GM12878 (cell line): ENCODE measurements around the gene EIF3B. TPM values are rescaled to one million over a fixed set of nuclear protein-coding genes. Genes with fewer than 3 reads are reported as not detected.

Experiments used
- ATAC-seq: fragments of 200-7000 bp; cut with Tn5 transposase; 3 replicates; pipeline ENCODE4 v1.9.1; 2020; ENCODE audit warnings: mild to moderate bottlenecking, moderate library complexity
- BruUV-seq: library from RNA; stranded (reverse); fragments of 400-500 nt; replicated peaks from 2 replicates; lab custom pipeline; 2021; lab: Mats Ljungman, UMichigan
- CTCF ChIA-PET: fragments of 300-600 bp; sonication (Branson Sonifier 250); formaldehyde crosslinking; extraction: SDS; loops from one replicate; lab custom pipeline; 2021; ENCODE audit warnings: inconsistent platforms; lab: Yijun Ruan, JAX
- POLR2A ChIA-PET: fragments of 350-600 bp; formaldehyde crosslinking; extraction: SDS; loops from one replicate; lab custom pipeline; 2021; ENCODE audit warnings: inconsistent platforms; lab: Charles Lee
- RAD21 ChIA-PET: fragments of 300-600 bp; sonication (Branson Sonifier 250); formaldehyde crosslinking; loops from one replicate; lab custom pipeline; 2023; ENCODE audit warnings: antibody characterized with exemption; ENCODE audit not compliant: unreplicated experiment; lab: Charles Lee
- SMC1A ChIA-PET: fragments of 300-600 bp; sonication (Branson Sonifier 250); formaldehyde crosslinking; loops from one replicate; lab custom pipeline; 2023; ENCODE audit not compliant: unreplicated experiment, uncharacterized antibody; lab: Charles Lee
- DNase-seq: peaks from one replicate; pipeline ENCODE4 v3.0.0-alpha.2; 2011; ENCODE audit warnings: low read depth, low spot score
- FAIRE-seq: peaks from 3 replicates; lab custom pipeline; 2011; peaks lifted over from hg19 to GRCh38; lab: Jason Lieb, UNC
- H2AFZ ChIP-seq: 2 replicates; pipeline ENCODE4 v1.6.0; 2011; ENCODE audit warnings: low read depth, low read length, control low read depth; ENCODE audit not compliant: control insufficient read depth
- H3K27ac ChIP-seq: 2 replicates; pipeline ENCODE4 v1.5.1; 2011; ENCODE audit warnings: control low read depth; ENCODE audit not compliant: control insufficient read depth, insufficient read depth
- H3K27me3 ChIP-seq, 2 experiments: replicated peaks in 1 of 2; 2 replicates each; pipeline versions ENCODE4 v1.6.0 to v1.6.1; 2011; ENCODE audit warnings: low read length in 1 of 2; ENCODE audit not compliant: control insufficient read depth in 2 of 2, insufficient read depth in 2 of 2
- H3K36me3 ChIP-seq, 2 experiments: 2 replicates each; pipeline ENCODE4 v1.5.1; 2011; ENCODE audit warnings: low read length in 1 of 2; ENCODE audit not compliant: control insufficient read depth in 2 of 2, insufficient read depth in 2 of 2
- H3K4me1 ChIP-seq: 2 replicates; pipeline ENCODE4 v1.6.1; 2011; ENCODE audit warnings: mild to moderate bottlenecking, low read length, moderate library complexity, mixed read lengths; ENCODE audit not compliant: control insufficient read depth, insufficient read depth
- H3K4me2 ChIP-seq: 2 replicates; pipeline ENCODE4 v1.6.0; 2011; ENCODE audit warnings: control low read depth; ENCODE audit not compliant: control insufficient read depth, insufficient read depth
- H3K4me3 ChIP-seq: fragments of 200-600 bp; sonication (generic); 2 replicates; pipeline ENCODE4 v1.5.1; 2016
- H3K79me2 ChIP-seq: 2 replicates; pipeline ENCODE4 v1.6.0; 2011; ENCODE audit warnings: low read length; ENCODE audit not compliant: control insufficient read depth, insufficient read depth
- H3K9ac ChIP-seq: 2 replicates; pipeline ENCODE4 v1.8.0; 2011; ENCODE audit warnings: low read length, control low read depth, mixed read lengths; ENCODE audit not compliant: control insufficient read depth, insufficient read depth
- H3K9me3 ChIP-seq: replicated peaks from 3 replicates; pipeline ENCODE4 v1.5.1; 2011; ENCODE audit warnings: mild to moderate bottlenecking, low read length; ENCODE audit not compliant: control insufficient read depth, insufficient read depth
- H4K20me1 ChIP-seq: 2 replicates; pipeline ENCODE4 v1.6.0; 2011; ENCODE audit not compliant: control insufficient read depth, insufficient read depth
- ATF3 ChIP-seq: IDR thresholded peaks from 2 replicates; pipeline ENCODE4 v1.6.1; 2011; ENCODE audit warnings: low read depth, mild to moderate bottlenecking, low read length, moderate library complexity, borderline replicate concordance; ENCODE audit errors: extremely low read depth
- CBFB ChIP-seq: IDR thresholded peaks from 2 replicates; pipeline ENCODE4 v1.6.1; 2016; ENCODE audit warnings: antibody characterized with exemption, low read depth
- FOXK2 ChIP-seq: fragments of 450-650 bp; IDR thresholded peaks from 2 replicates; pipeline ENCODE4 v1.6.1; 2017; ENCODE audit warnings: mild to moderate bottlenecking, moderate library complexity
- GATAD2B ChIP-seq: fragments of 450-650 bp; conservative IDR thresholded peaks from 2 replicates; pipeline ENCODE4 v1.6.1; 2017; ENCODE audit warnings: low read depth, mild to moderate bottlenecking, moderate library complexity
- HCFC1 ChIP-seq: fragments of 150-350 bp; IDR thresholded peaks from 2 replicates; pipeline ENCODE4 v1.6.1; 2014; ENCODE audit warnings: low read length
- IRF4 ChIP-seq: IDR thresholded peaks from 2 replicates; pipeline ENCODE4 v1.6.1; 2011; ENCODE audit warnings: low read depth, low read length
- LARP7 ChIP-seq: fragments of 450-650 bp; IDR thresholded peaks from 2 replicates; pipeline ENCODE4 v1.6.1; 2017; ENCODE audit warnings: mild to moderate bottlenecking
- NR2C1 ChIP-seq: fragments of 450-650 bp; IDR thresholded peaks from 2 replicates; pipeline ENCODE4 v1.6.1; 2017; ENCODE audit warnings: antibody characterized with exemption, mild to moderate bottlenecking, moderate library complexity
- PAX5 ChIP-seq: IDR thresholded peaks from 2 replicates; pipeline ENCODE4 v1.6.1; 2011; ENCODE audit warnings: low read depth, low read length, borderline replicate concordance
- PML ChIP-seq: IDR thresholded peaks from 2 replicates; pipeline ENCODE4 v1.6.1; 2012; ENCODE audit warnings: low read length, inconsistent platforms
- POLR2A ChIP-seq: IDR thresholded peaks from 2 replicates; pipeline ENCODE4 v1.6.1; 2011; ENCODE audit warnings: low read depth, mild to moderate bottlenecking, low read length
- TAF1 ChIP-seq: IDR thresholded peaks from 2 replicates; pipeline ENCODE4 v1.6.1; 2011; ENCODE audit warnings: mild to moderate bottlenecking, low read depth, low read length, borderline replicate concordance
- TCF12 ChIP-seq: IDR thresholded peaks from 2 replicates; pipeline ENCODE4 v1.6.1; 2011; ENCODE audit warnings: low read depth, mild to moderate bottlenecking, low read length
- TCF3 ChIP-seq: IDR thresholded peaks from 2 replicates; pipeline ENCODE4 v1.6.1; 2012; ENCODE audit warnings: low read depth, mild to moderate bottlenecking, low read length, borderline replicate concordance; ENCODE audit not compliant: insufficient read depth
- USF2 ChIP-seq: IDR thresholded peaks from 2 replicates; pipeline ENCODE4 v1.6.1; 2011; ENCODE audit warnings: low read depth, low read length, improper control_type of control experiment, borderline replicate concordance
- WRNIP1 ChIP-seq: IDR thresholded peaks from 2 replicates; pipeline ENCODE4 v1.6.1; 2011; ENCODE audit warnings: low read depth, low read length, improper control_type of control experiment, borderline replicate concordance
- YY1 ChIP-seq: IDR thresholded peaks from 2 replicates; pipeline ENCODE4 v1.6.1; 2011; ENCODE audit warnings: low read depth, mild to moderate bottlenecking, low read length
- ZBTB4 ChIP-seq: fragments of 450-650 bp; formaldehyde crosslinking; IDR thresholded peaks from 2 replicates; pipeline ENCODE4 v1.4.0; 2022; ENCODE audit warnings: mild to moderate bottlenecking, moderate library complexity
- WGBS: methylation state at CpG from one replicate; pipeline ENCODE4 v1.1.6; 2016; ENCODE audit warnings: low lambda C conversion rate; ENCODE audit not compliant: insufficient replicate concordance, insufficient coverage; ENCODE audit errors: missing lambda C conversion rate; 5-methylcytosine and 5-hydroxymethylcytosine counted together
- in situ Hi-C: fragments of 300-500 bp; cut with MboI; formaldehyde crosslinking; loops from 9 replicates; pipeline ENCODE4 v1.14.3; 2018; ENCODE audit warnings: mixed read lengths
- intact Hi-C: fragments of 100-400 bp; cut with micrococcal nuclease; formaldehyde crosslinking; loops from one replicate; pipeline ENCODE4 v1.14.2; 2022; ENCODE audit not compliant: unreplicated experiment
- polyA plus RNA-seq, 11 experiments: library from polyadenylated mRNA; depleted of rRNA in 4 of 11; unstranded in 6 of 11; stranded (reverse) in 5 of 11; fragments of >200 nt; fragmentation: Nextera tagmentation in 4 of 11; fragmentation: Illumina TruSeq in 1 of 11; extraction: Ambion mirVana in 4 of 11; extraction: Trizol in 1 of 11; gene quantifications; 1 replicate in 1 of 11; 2 replicates in 10 of 11; pipeline versions ENCODE4 v1.2.1 to v1.2.3, GENCODE V29; 2011 to 2016; ENCODE audit warnings: inconsistent platforms in 2 of 11, missing spikeins in 2 of 11, low read depth in 1 of 11
- total RNA-seq, 4 experiments: library from RNA; depleted of rRNA in 3 of 4; stranded (reverse); fragments of >200 nt in 3 of 4; fragmentation: Illumina TruSeq in 1 of 4; extraction: Trizol in 1 of 4; gene quantifications; 2 replicates each; pipeline versions ENCODE4 v1.2.1 to v1.2.3, GENCODE V29; 2013 to 2021

EIF3B gene
- total and polyA plus RNA-seq, 10 of the 15 experiments (the other 5 are each of a cell fraction or from before 2014, with no cell fraction given), result 17.6 to 275 (median 153) TPM

- TF ChIP-seq TCF3 (no peak), WRNIP1 (0 out of 2 replicates have a peak, but pooled peaks have one; percentile 61), PML (no peak), GATAD2B (0 out of 2 replicates have a peak, but pooled peaks have one; percentile 20), CBFB (no peak; the same call in 1 of the 2 replicates), LARP7 (0 out of 2 replicates have a peak, but pooled peaks have one; percentile 65)
Measured at GRCh38 chr7:2353113-2353935, 1.3 kb upstream of the EIF3B start (continued).

GRCh38 chr7:2353936-2354185, 766 bp upstream of the EIF3B start:
- Histone ChIP-seq H4K20me1 (peaks cover 3% of the 10 kb centered on the region; the same call in 1 of the 2 replicates), H3K4me3 (peak overlapping the region; percentile 59), H3K79me2 (peaks cover 54% of the 10 kb centered on the region), H3K4me1 (peaks cover 12% of the 10 kb centered on the region), H3K27ac (peak overlapping the region; percentile 99), H3K4me2 (peak overlapping the region; percentile 83), H2AFZ (peak overlapping the region; percentile 100), H3K27me3 (no peaks in the 10 kb centered on the region), H3K36me3 (peaks cover 2 to 3% of the 10 kb centered on the region in 2 experiments; a peak in 2 of 4 replicates), H3K9ac (peak overlapping the region; percentile 97), H3K9me3 (no peaks in the 10 kb centered on the region)
- ATAC-seq (peak; percentile 88), FAIRE-seq (peak; percentile 23), DNase-seq (peak; percentile 63)
- in situ Hi-C loops, result loop anchor here (5.0 kb wide), 1 partner anchor 782 kb away; the partner anchor contains the start of gene PSMG3
- intact Hi-C loops, result loop anchor here (2.0 kb wide), 2 partner anchors 39 to 53 kb away; partner anchors contain the start of gene SNX8
- SMC1A ChIA-PET, result interaction anchor here (0.8 to 1.5 kb wide), 4 partner anchors 109 to 117 kb away, joined by 3 to 4 read pairs (median 3); partner anchors contain the start of genes MRM2 and NUDT1
- RAD21 ChIA-PET, result interaction anchor here (0.8 to 3.5 kb wide), 8 partner anchors 49 to 254 kb away, joined by 3 to 28 read pairs (median 3); partner anchors contain the start of genes CHST12, MRM2 and NUDT1
- POLR2A ChIA-PET, result interaction anchor here (0.6 to 1.3 kb wide), 9 partner anchors 42 to 116 kb away, joined by 3 to 8 read pairs (median 3); partner anchors contain the start of genes MRM2 and NUDT1
- BruUV-seq, result no TSS peak
- CTCF ChIA-PET, result interaction anchor here (0.8 to 1.5 kb wide), 4 partner anchors 19 to 115 kb away, joined by 3 to 6 read pairs (median 3); no protein-coding TSS in a partner anchor
- WGBS, result 1% methylated on average over 26 of the region's 26 CpGs
- TF ChIP-seq USF2, result peak; percentile 93
- 0 out of 2 replicates have a peak, but pooled peaks have one; percentile 3 for TF ChIP-seq NR2C1
- peak; percentile 97 for TF ChIP-seq POLR2A
- peak; percentile 58; the same call in 1 of the 2 replicates for TF ChIP-seq YY1
- TF ChIP-seq ZBTB4, result 0 out of 2 replicates have a peak, but pooled peaks have one; percentile 44
- TF ChIP-seq TCF12, result peak; percentile 43; the same call in 1 of the 2 replicates
- TF ChIP-seq HCFC1, result no peak
- 0 out of 2 replicates have a peak, but pooled peaks have one; percentile 8 for TF ChIP-seq PAX5
- TF ChIP-seq GATAD2B, result no peak
- no peak for TF ChIP-seq IRF4
- peak; percentile 84; the same call in 1 of the 2 replicates for TF ChIP-seq ATF3
- TF ChIP-seq TAF1, result peak; percentile 65; the same call in 1 of the 2 replicates
- peak; percentile 77; the same call in 1 of the 2 replicates for TF ChIP-seq PML
- no peak for TF ChIP-seq FOXK2
